ENCODE measurements around the gene HSP90AB1.

Gene HSP90AB1

GRCh38 chr6:44246663-44247337, at the start of gene HSP90AB1:
Gene HSP90AB1, plus strand, starts transcription at chr6:44247101. Its CDS starts 1,529 bp downstream, at chr6:44248630.
- peak; percentile 94 for DNase-seq

GRCh38 chr6:44198684-44199083, 48.2 kb upstream of the HSP90AB1 start:
- no peak for DNase-seq

GRCh38 chr6:44199883-44200282, 47.0 kb upstream of the HSP90AB1 start:
- DNase-seq = no peak

GRCh38 chr6:44201200-44201599, 45.7 kb upstream of the HSP90AB1 start:
- no peak for DNase-seq

- no peak for DNase-seq
Measured at GRCh38 chr6:44201638-44202303, 45.1 kb upstream of the HSP90AB1 start.

GRCh38 chr6:44202332-44202971, 44.4 kb upstream of the HSP90AB1 start:
- no peak for DNase-seq

- no peak for DNase-seq
Measured at GRCh38 chr6:44202972-44203750, 43.7 kb upstream of the HSP90AB1 start.

GRCh38 chr6:44203955-44204354, 42.9 kb upstream of the HSP90AB1 start:
- DNase-seq = no peak

GRCh38 chr6:44207966-44208365, 38.9 kb upstream of the HSP90AB1 start:
- no peak for DNase-seq

- no peak for DNase-seq
Measured at GRCh38 chr6:44211284-44211683, 35.6 kb upstream of the HSP90AB1 start.

GRCh38 chr6:44214307-44214706, 32.6 kb upstream of the HSP90AB1 start:
- no peak for DNase-seq

GRCh38 chr6:44216677-44217331, 30.1 kb upstream of the HSP90AB1 start, which contains the start of gene MYMX:
Gene MYMX, plus strand, starts transcription at chr6:44216926. Its CDS starts 546 bp downstream, at chr6:44217472.
- DNase-seq = no peak

- no peak for DNase-seq
Measured at GRCh38 chr6:44217332-44218143, 29.4 kb upstream of the HSP90AB1 start.

GRCh38 chr6:44219053-44219814, 27.7 kb upstream of the HSP90AB1 start:
- DNase-seq = no peak

GRCh38 chr6:44219815-44220784, 26.8 kb upstream of the HSP90AB1 start:
- no peak for DNase-seq

- no peak for DNase-seq
Measured at GRCh38 chr6:44220913-44221290, 26.0 kb upstream of the HSP90AB1 start.

- DNase-seq = peak; percentile 70
Measured at GRCh38 chr6:44221291-44221960, 25.5 kb upstream of the HSP90AB1 start.

- DNase-seq = no peak
Measured at GRCh38 chr6:44221961-44222335, 25.0 kb upstream of the HSP90AB1 start.

Measured in activated CD4-positive, alpha-beta T cell treated with anti-CD3 and anti-CD28 coated beads, Interleukin-2, amount 50 U/mL, for 1 hour (primary cell).